Esophagus muscularis mucosa (tissue), 4 donors: ENCODE measurements around the gene ANKFY1. TPM values are rescaled to one million over a fixed set of nuclear protein-coding genes. Genes with fewer than 3 reads are reported as not detected.
A peak's percentile ranks its signal among the peaks of the same experiment; 100 is the strongest.

Experiments
- DNase-seq: peaks from one replicate; pipeline ENCODE4 v3.0.0-alpha.2; 2017; ENCODE audit errors: extremely low spot score
- H3K27ac ChIP-seq, 4 donors: fragments of 200-600 bp; sonication (generic); replicated peaks in 1 of 4; 1 replicate in 3 of 4; 2 replicates in 1 of 4; pipeline ENCODE4 v1.5.1; 2016 to 2019; ENCODE audit warnings: mild to moderate bottlenecking in 1 of 4
- H3K27me3 ChIP-seq, 4 donors: fragments of 200-600 bp; sonication (generic); one replicate each; pipeline versions ENCODE4 v1.5.1 to v1.6.0; 2016 to 2019
- H3K36me3 ChIP-seq, 4 donors: fragments of 200-600 bp; sonication (generic); one replicate each; pipeline ENCODE4 v1.5.1; 2016 to 2019
- H3K4me1 ChIP-seq, 4 donors: fragments of 200-600 bp; sonication (generic); one replicate each; pipeline ENCODE4 v1.5.1; 2016 to 2019
- H3K4me3 ChIP-seq, 4 donors: fragments of 200-600 bp; sonication (generic); 1 replicate in 2 of 4; 2 replicates in 2 of 4; pipeline ENCODE4 v1.5.1; 2016 to 2019; ENCODE audit warnings: mild to moderate bottlenecking in 4 of 4, moderate library complexity in 1 of 4
- H3K9me3 ChIP-seq, 4 donors: fragments of 200-600 bp; sonication (generic); 1 replicate in 3 of 4; 2 replicates in 1 of 4; pipeline ENCODE4 v1.5.1; 2016 to 2019
- EP300 ChIP-seq: sonication (generic); formaldehyde crosslinking; IDR thresholded peaks from one replicate; pipeline ENCODE4 v1.6.1; 2017; ENCODE audit warnings: antibody characterized with exemption
- POLR2A ChIP-seq: fragments of 450-650 bp; IDR thresholded peaks from one replicate; pipeline ENCODE4 v1.6.1; 2017; ENCODE audit warnings: antibody characterized with exemption, moderate library complexity, mild to moderate bottlenecking, low read depth
- POLR2AphosphoS5 ChIP-seq, 2 donors: sonication (generic); formaldehyde crosslinking; IDR thresholded peaks; one replicate each; pipeline ENCODE4 v1.6.1; 2017; ENCODE audit warnings: antibody characterized with exemption in 2 of 2
- WGBS: methylation state at CpG from one replicate; pipeline ENCODE4 v1.1.5; 2018; 5-methylcytosine and 5-hydroxymethylcytosine counted together
- intact Hi-C: fragments of 100-400 bp; cut with DNase I; formaldehyde crosslinking; loops from one replicate; pipeline ENCODE4 v1.15.1; 2023
- total RNA-seq, 4 donors: library from RNA; depleted of rRNA; stranded (reverse); fragments of >200 nt; gene quantifications; one replicate each; pipeline versions ENCODE4 v1.1.0 to v1.2.1, GENCODE V29; 2016
- TF ChIP-seq, protein P1 (sequence below), 3 experiments: fragments of 200-600 bp in 2 of 3; fragments of 450-650 bp in 1 of 3; sonication (generic) in 2 of 3; IDR thresholded peaks; one replicate each; pipeline ENCODE4 v1.5.1; 2017 to 2019; ENCODE audit warnings: antibody characterized with exemption in 3 of 3, mild to moderate bottlenecking in 2 of 3, moderate library complexity in 1 of 3

ANKFY1 gene
- total RNA-seq, 4 donors from 2014 or later = 28.2 to 41.0 (median 36.7) TPM

DNA sequence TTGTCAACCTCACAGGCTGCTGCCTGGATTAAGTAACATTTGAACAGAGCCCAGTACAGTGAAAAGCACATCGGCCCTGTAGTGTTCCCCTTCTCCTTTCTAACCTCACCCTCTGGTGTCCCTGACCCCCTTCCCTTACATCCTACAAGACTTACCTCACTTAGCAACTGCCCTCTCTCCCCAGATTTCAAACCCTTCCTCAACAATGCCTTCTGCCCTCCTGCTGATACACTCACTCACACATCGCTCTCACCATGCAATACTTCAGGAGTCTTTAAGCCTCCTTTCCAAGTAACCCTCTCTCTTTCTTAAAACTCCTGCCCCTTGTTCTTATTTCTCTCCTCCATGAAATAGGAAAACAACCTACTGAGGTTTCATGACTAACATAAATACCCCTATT lies 138.8 kb downstream of the ANKFY1 start:
- intact Hi-C loops = no loop called here
- DNase-seq = no peak
- H3K4me3 ChIP-seq = no peak overlapping the region
- H3K27ac ChIP-seq = no peak overlapping the region
- no peaks in the 10 kb centered on the region for H3K27me3 ChIP-seq
- H3K9me3 ChIP-seq = no peaks in the 10 kb centered on the region
- no peak for TF ChIP-seq POLR2A
- TF ChIP-seq EP300 = no peak
- no peak for TF ChIP-seq POLR2AphosphoS5 (IDR thresholded peaks at IDR 0.05)
- TF ChIP-seq, protein P1, sequence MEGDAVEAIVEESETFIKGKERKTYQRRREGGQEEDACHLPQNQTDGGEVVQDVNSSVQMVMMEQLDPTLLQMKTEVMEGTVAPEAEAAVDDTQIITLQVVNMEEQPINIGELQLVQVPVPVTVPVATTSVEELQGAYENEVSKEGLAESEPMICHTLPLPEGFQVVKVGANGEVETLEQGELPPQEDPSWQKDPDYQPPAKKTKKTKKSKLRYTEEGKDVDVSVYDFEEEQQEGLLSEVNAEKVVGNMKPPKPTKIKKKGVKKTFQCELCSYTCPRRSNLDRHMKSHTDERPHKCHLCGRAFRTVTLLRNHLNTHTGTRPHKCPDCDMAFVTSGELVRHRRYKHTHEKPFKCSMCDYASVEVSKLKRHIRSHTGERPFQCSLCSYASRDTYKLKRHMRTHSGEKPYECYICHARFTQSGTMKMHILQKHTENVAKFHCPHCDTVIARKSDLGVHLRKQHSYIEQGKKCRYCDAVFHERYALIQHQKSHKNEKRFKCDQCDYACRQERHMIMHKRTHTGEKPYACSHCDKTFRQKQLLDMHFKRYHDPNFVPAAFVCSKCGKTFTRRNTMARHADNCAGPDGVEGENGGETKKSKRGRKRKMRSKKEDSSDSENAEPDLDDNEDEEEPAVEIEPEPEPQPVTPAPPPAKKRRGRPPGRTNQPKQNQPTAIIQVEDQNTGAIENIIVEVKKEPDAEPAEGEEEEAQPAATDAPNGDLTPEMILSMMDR (IDR thresholded peaks at IDR 0.05) = no peak
- 94% methylated on average over 2 of the region's 2 CpGs for WGBS
- peaks cover 0 to 50% (median 36%) of the 10 kb centered on the region in 4 donors for H3K4me1 ChIP-seq
- H3K36me3 ChIP-seq = peaks cover 12 to 50% (median 34%) of the 10 kb centered on the region in 4 donors

GRCh38 chr17:4120332-4120731 lies 143.4 kb downstream of the ANKFY1 start:
- Histone ChIP-seq H3K27me3 (no peaks in the 10 kb centered on the region), H3K4me3 (no peak overlapping the region), H3K27ac (peak overlapping the region; percentile 39 to 70 (median 52)), H3K36me3 (peaks cover 28 to 85% (median 69%) of the 10 kb centered on the region in 4 donors), H3K4me1 (peaks cover 0 to 32% (median 17%) of the 10 kb centered on the region in 4 donors), H3K9me3 (no peaks in the 10 kb centered on the region)
- intact Hi-C loops = no loop called here
- DNase-seq = no peak
- TF ChIP-seq POLR2AphosphoS5 (IDR thresholded peaks at IDR 0.05) = no peak
- no peak for TF ChIP-seq POLR2A
- TF ChIP-seq, protein P1 (IDR thresholded peaks at IDR 0.05) = no peak
- no peak for TF ChIP-seq EP300
- 46% methylated on average over 3 of the region's 3 CpGs for WGBS

- no peaks in the 10 kb centered on the region for H3K9me3 ChIP-seq
- peaks cover 35 to 95% (median 78%) of the 10 kb centered on the region in 4 donors for H3K36me3 ChIP-seq
- intact Hi-C loops = no loop called here
- H3K27me3 ChIP-seq = no peaks in the 10 kb centered on the region
- no peak for DNase-seq
- TF ChIP-seq EP300 (no peak), POLR2AphosphoS5 (IDR thresholded peaks at IDR 0.05) (no peak), POLR2A (no peak)
- TF ChIP-seq, protein P1 (IDR thresholded peaks at IDR 0.05) = no peak
- H3K4me3 ChIP-seq = no peak overlapping the region
- H3K4me1 ChIP-seq = peaks cover 0 to 29% (median 12%) of the 10 kb centered on the region in 4 donors
- 65% methylated on average over 4 of the region's 4 CpGs for WGBS
- H3K27ac ChIP-seq = peak overlapping the region in 1 of 4 donors; percentile 70
Measured at GRCh38 chr17:4119299-4119698, 144.5 kb downstream of the ANKFY1 start.

DNA sequence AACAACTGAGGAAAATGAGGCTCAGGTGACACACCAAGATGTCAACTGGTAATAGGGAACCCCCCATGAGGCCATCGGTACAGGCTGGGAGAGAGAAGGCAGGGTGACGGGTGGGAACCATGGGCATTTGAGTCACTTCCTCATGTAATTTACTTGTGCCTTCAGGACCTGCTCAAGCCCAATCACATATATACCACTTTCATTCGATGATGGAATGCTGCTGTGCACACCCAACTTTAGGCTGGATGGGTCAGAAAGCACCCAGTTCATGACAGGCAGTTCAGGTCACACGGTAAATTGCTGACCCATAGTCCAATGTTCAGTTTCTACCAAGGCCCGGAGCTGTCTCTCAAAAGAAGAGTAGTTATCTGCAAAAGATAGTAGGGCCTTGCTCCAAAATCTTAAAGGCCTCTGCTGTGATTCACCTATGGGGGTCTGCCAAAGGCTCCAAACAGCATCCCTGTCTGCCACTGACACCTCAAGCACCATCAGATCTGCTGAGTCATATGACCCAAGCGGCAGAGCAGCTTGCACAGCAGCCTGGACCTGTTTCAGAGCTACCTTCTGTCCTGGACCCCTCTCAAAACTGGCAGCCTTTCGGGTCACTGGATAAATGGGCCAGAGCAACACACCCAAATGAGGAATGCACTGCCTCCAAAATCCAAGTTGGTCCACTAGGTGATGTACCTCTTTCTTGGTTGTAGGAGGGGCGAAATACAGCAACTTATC lies 145.6 kb downstream of the ANKFY1 start:
- peak overlapping the region in 2 of 4 donors; percentile 17 for H3K27ac ChIP-seq
- H3K9me3 ChIP-seq = no peaks in the 10 kb centered on the region
- 89% methylated on average over 6 of the region's 8 CpGs for WGBS
- no peak for DNase-seq
- H3K27me3 ChIP-seq = no peaks in the 10 kb centered on the region
- peaks cover 0 to 33% (median 16%) of the 10 kb centered on the region in 4 donors for H3K4me1 ChIP-seq
- peaks cover 35 to 97% (median 81%) of the 10 kb centered on the region in 4 donors for H3K36me3 ChIP-seq
- no peak overlapping the region for H3K4me3 ChIP-seq
- intact Hi-C loops = no loop called here
- TF ChIP-seq POLR2A (no peak), EP300 (no peak), POLR2AphosphoS5 (IDR thresholded peaks at IDR 0.05) (no peak)
- TF ChIP-seq, protein P1 (IDR thresholded peaks at IDR 0.05) = no peak
